ENCODE measurements around the gene LEPR. TPM values are rescaled to one million over a fixed set of nuclear protein-coding genes. Genes with fewer than 3 reads are reported as not detected.

The LEPR gene
- total RNA-seq, result 10.8 and 18.7 TPM in 2 replicates
- polyA plus RNA-seq, result 8.8 and 11.1 TPM in 2 replicates
- 5.7 and 7.9 TPM in 2 replicates for polyA plus RNA-seq (2011; cell fraction: cytosol; rRNA removed)
- polyA plus RNA-seq (2011; cell fraction: nucleus; rRNA removed), result 9.0 and 9.2 TPM in 2 replicates
- 5.4 and 7.1 TPM in 2 replicates for polyA plus RNA-seq (2012)
- polyA minus RNA-seq, result 34.1 and 36.7 TPM in 2 replicates
- polyA minus RNA-seq (2011; cell fraction: cytosol; rRNA and poly(A)+ RNA removed), result 0.61 TPM
- polyA minus RNA-seq (2011; cell fraction: nucleus; rRNA and poly(A)+ RNA removed), result 13.3 and 15.2 TPM in 2 replicates
- Bru-seq, nascent RNA, result percentile 61 among the genes with signal in this experiment
- BruChase-seq, experiment 1, labeled RNA remaining after a 6-hour chase, result percentile 59 among the genes with signal in this experiment
- percentile 67 among the genes with signal in this experiment for BruChase-seq, experiment 2, labeled RNA remaining after a 2-hour chase
- long read RNA-seq, full-length matches to known transcripts, result 11 of 31 reads
- long read RNA-seq, partial matches to known transcripts, result 0 of 31 reads
- long read RNA-seq, other reads (novel, unspliced or antisense), result 20 of 31 reads

- ChIA-PET CTCF (interaction anchor here (0.7 to 3.2 kb wide), 11 partner anchors 10 to 346 kb away, joined by 3 to 31 read pairs (median 6); no protein-coding TSS in a partner anchor), POLR2A (interaction anchor here (0.6 to 1.4 kb wide), 5 partner anchors 9 to 166 kb away, joined by 3 to 6 read pairs (median 5); no protein-coding TSS in a partner anchor)
- FAIRE-seq (no peak), DNase-seq (ENCODE audit: low read depth, low spot score) (no peak)
- Histone ChIP-seq H3K9ac (replicated peaks; ENCODE audit: extremely low read depth, insufficient read depth, low read length) (peak within 1 kb of the TSS; percentile 91), H3K79me2 (ENCODE audit: control insufficient read depth, insufficient read depth, low read length) (peaks cover 37% of the 10 kb centered on the region), H3K27ac (ENCODE audit: insufficient read depth, low read depth, low read length) (peak within 1 kb of the TSS; percentile 85), H3K27me3 (ENCODE audit: control insufficient read depth in 2 of 2, insufficient read depth in 2 of 2, low read length in 2 of 2) (no peaks in the 10 kb centered on the region), H3K9me3 (replicated peaks; ENCODE audit: control insufficient read depth, insufficient read depth, low read length) (no peaks in the 10 kb centered on the region), H3K4me2 (ENCODE audit: insufficient read depth, low read length) (peak within 1 kb of the TSS; percentile 94), H3K9me1 (replicated peaks; ENCODE audit: control insufficient read depth, extremely low read depth, insufficient read depth, low read length) (no peaks in the 10 kb centered on the region), H3K4me3 (replicated peaks in 1 of 3; ENCODE audit: insufficient read depth in 1 of 3, low read depth in 1 of 3, low read length in 3 of 3) (peak within 1 kb of the TSS; percentile 71 to 79 (median 76)), H2AFZ (ENCODE audit: low read depth, low read length) (peak within 1 kb of the TSS; percentile 98), H4K20me1 (replicated peaks; ENCODE audit: control insufficient read depth, extremely low read depth, insufficient read depth, low read length) (no peaks in the 10 kb centered on the region), H3K4me1 (ENCODE audit: control insufficient read depth, extremely low read depth, insufficient read depth, low read length) (peaks cover 46% of the 10 kb centered on the region), H3K36me3 (ENCODE audit: control insufficient read depth in 2 of 2, extremely low read depth in 1 of 2, insufficient read depth in 2 of 2, low read length in 2 of 2) (no peaks in the 10 kb centered on the region)
- TF ChIP-seq EZH2 (IDR thresholded peaks at IDR 0.05; ENCODE audit: borderline replicate concordance, low read depth, low read length, severe bottlenecking), result no peak
- no peak for TF ChIP-seq FOS (IDR thresholded peaks at IDR 0.05; ENCODE audit: borderline replicate concordance, insufficient read depth, low read length)
- TF ChIP-seq MYC (IDR thresholded peaks at IDR 0.05; ENCODE audit: low read depth, low read length), result no peak
- no peak for TF ChIP-seq GATA2 (IDR thresholded peaks at IDR 0.05; ENCODE audit: insufficient read depth, insufficient read length, low read depth, low read length)
- TF ChIP-seq MAX (IDR thresholded peaks at IDR 0.05; ENCODE audit: insufficient read depth, insufficient read length), result no peak
- no peak for TF ChIP-seq JUN (IDR thresholded peaks at IDR 0.05; ENCODE audit: borderline replicate concordance, insufficient read depth, insufficient read length, low read depth)
- TF ChIP-seq POLR2A (IDR thresholded peaks at IDR 0.05; ENCODE audit: low read depth, low read length), result peak; percentile 83
- peak; percentile 97 for TF ChIP-seq POLR2AphosphoS5 (IDR thresholded peaks at IDR 0.05; ENCODE audit: insufficient read depth, low read depth, low read length)
- TSS peak; percentile 73 for BruUV-seq (replicated peaks)
- intact Hi-C loops (cut with micrococcal nuclease) (loop anchor here (1.0 to 10.0 kb wide), 14 partner anchors 10 to 1512 kb away; partner anchors contain the start of genes AK4 and PDE4B), dilution Hi-C loops (cut with MboI; ENCODE audit: extremely low pct_ligation_motif_present, low sequenced_read_pairs) (no loop called here)
Observed at GRCh38 chr1:65420590-65421350, at the start of gene LEPR, which contains the start of gene LEPROT. LEPR (plus strand) TSS chr1:65420668; CDS start chr1:65565566, 144,898 bp downstream. LEPROT (plus strand) TSS chr1:65420668; CDS start chr1:65420725, 57 bp downstream.
